Effector CD4-positive, alpha-beta T cell (primary cell): Measurements from ENCODE around the gene VBP1.
"Not testable (repeated sequence)": the region's sequence is repeated elsewhere in the genome, so short reads cannot be mapped to it uniquely, and the experiment has no call there.

ENCODE experiments used
- DNase-seq: peaks from one replicate; pipeline ENCODE4 v3.0.0-alpha.2; 2020

VBP1 gene

DNA sequence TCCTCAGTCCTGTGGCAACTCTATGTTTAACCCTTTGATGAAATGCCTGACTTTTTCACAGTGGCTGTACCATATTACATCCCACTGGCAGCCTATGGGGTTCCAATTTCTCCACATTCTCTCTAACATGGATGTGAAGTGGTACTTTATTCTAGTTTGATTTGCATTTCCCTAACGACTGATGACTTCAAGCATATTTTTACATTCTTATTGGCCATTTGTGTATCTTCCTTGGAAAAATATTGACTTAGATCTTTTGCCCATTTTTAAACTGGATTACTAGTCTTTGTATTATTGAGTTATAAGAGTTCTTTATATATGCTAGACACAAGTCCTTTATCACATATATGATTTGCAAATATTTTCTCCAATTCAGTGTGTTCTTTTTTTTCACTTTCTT, 50.2 kb downstream of the VBP1 start:
- no peak for DNase-seq

DNA sequence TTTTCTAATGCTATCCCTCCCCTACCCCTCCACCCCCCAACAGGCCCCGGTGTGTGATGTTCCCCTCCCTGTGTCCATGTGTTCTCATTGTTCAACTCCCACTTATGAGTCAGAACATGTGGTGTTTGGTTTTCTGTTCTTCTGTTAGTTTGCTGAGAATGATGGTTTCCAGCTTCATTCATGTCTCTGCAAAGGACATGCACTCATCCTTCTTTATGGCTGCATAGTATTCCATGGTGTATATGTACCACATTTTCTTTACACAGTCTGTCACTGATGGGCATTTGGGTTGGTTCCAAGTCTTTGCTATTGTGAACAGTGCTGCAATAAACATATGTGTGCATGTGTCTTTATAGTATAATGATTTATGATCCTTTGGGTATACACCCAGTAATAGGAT, 51.7 kb downstream of the VBP1 start:
- DNase-seq: not testable (repeated sequence)

DNA sequence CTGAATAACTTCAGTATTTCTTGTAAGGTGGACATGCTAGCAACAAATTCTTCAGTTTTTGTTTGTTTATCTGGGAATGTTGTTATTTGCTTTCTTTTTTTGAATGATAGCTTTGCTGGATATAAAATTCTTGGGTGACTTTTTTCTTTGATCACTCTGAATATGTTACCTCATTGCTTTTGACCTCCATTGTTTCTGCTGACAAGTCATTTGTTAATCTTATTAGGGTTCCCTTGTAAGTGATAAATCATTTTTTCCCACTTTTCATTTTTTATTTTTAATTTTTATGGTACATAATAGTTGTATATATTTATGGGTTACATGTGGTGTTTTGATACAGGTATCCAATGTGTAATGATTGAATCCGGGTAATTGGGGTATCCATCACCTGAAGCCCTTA, 54.7 kb downstream of the VBP1 start:
- DNase-seq: no peak

DNA sequence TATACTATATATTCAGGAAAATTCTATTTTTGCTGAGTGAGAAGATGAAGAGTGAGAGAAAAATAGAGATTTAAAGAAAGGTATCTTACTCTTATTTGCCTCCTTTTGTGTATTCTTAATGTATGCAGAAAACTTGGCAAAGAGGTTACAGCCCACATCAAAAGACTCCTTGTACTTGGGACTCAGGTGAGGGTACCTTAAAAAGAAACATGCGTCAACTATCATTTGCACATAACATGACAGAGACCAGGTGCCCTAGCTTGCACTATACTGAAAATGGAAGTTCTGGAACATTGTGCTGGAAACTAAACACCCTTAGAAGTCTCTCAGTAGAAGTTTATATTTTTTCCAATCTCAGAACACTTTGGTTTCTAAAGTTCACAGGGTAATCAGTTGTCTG, 63.6 kb downstream of the VBP1 start:
- DNase-seq: no peak
